Measurements from ENCODE around the gene UBA1.

UBA1 gene

GRCh38 chrX:47193475-47194193, at the start of gene UBA1:
Gene UBA1, plus strand, starts transcription at chrX:47193829. Its CDS starts 4,974 bp downstream, at chrX:47198803.
- FAIRE-seq (peak; percentile 97), DNase-seq (ENCODE audit: extremely low spot score, insufficient read length, low read depth) (peak; percentile 53)

- DNase-seq (ENCODE audit: extremely low spot score, insufficient read length, low read depth) (peak; percentile 37), FAIRE-seq (peak; percentile 44)
These were observed 49.6 kb upstream of the UBA1 start for GRCh38 chrX:47143894-47144625.

- FAIRE-seq = peak; percentile 99
- peak; percentile 65 for DNase-seq (ENCODE audit: extremely low spot score, insufficient read length, low read depth)
These were observed 48.8 kb upstream of the UBA1 start, which contains the start of the genes NDUFB11 and RBM10 for GRCh38 chrX:47144626-47145394. Gene NDUFB11, minus strand, starts transcription at chrX:47144702. Its CDS starts 23 bp downstream, at chrX:47144679. Gene RBM10, plus strand, starts transcription at chrX:47145221. Its CDS starts 2,261 bp downstream, at chrX:47147482.

GRCh38 chrX:47145395-47146120, 48.1 kb upstream of the UBA1 start:
- FAIRE-seq (peak; percentile 42), DNase-seq (ENCODE audit: extremely low spot score, insufficient read length, low read depth) (no peak)

- no peak for FAIRE-seq
- DNase-seq (ENCODE audit: extremely low spot score, insufficient read length, low read depth) = no peak
These were observed 47.3 kb upstream of the UBA1 start for GRCh38 chrX:47146121-47146935.

GRCh38 chrX:47146936-47147859, 46.4 kb upstream of the UBA1 start:
- FAIRE-seq (no peak), DNase-seq (ENCODE audit: extremely low spot score, insufficient read length, low read depth) (no peak)

GRCh38 chrX:47148946-47149345, 44.7 kb upstream of the UBA1 start:
- DNase-seq (ENCODE audit: extremely low spot score, insufficient read length, low read depth) (no peak), FAIRE-seq (no peak)

GRCh38 chrX:47151435-47151834, 42.2 kb upstream of the UBA1 start:
- DNase-seq (ENCODE audit: extremely low spot score, insufficient read length, low read depth) (no peak), FAIRE-seq (no peak)

- no peak for DNase-seq (ENCODE audit: extremely low spot score, insufficient read length, low read depth)
- FAIRE-seq = no peak
These were observed 36.8 kb upstream of the UBA1 start for GRCh38 chrX:47156611-47157520.

- DNase-seq (ENCODE audit: extremely low spot score, insufficient read length, low read depth) = no peak
- no peak for FAIRE-seq
These were observed 35.5 kb upstream of the UBA1 start for GRCh38 chrX:47158131-47158530.

- no peak for DNase-seq (ENCODE audit: extremely low spot score, insufficient read length, low read depth)
- no peak for FAIRE-seq
These were observed 34.8 kb upstream of the UBA1 start for GRCh38 chrX:47158781-47159180.

GRCh38 chrX:47160781-47161180, 32.8 kb upstream of the UBA1 start:
- DNase-seq (ENCODE audit: extremely low spot score, insufficient read length, low read depth) (no peak), FAIRE-seq (no peak)

GRCh38 chrX:47162927-47163583, 30.6 kb upstream of the UBA1 start:
- DNase-seq (ENCODE audit: extremely low spot score, insufficient read length, low read depth) (no peak), FAIRE-seq (no peak)

GRCh38 chrX:47164420-47164819, 29.2 kb upstream of the UBA1 start:
- no peak for DNase-seq (ENCODE audit: extremely low spot score, insufficient read length, low read depth)
- FAIRE-seq = no peak

GRCh38 chrX:47166126-47166525, 27.5 kb upstream of the UBA1 start:
- no peak for FAIRE-seq
- no peak for DNase-seq (ENCODE audit: extremely low spot score, insufficient read length, low read depth)

GRCh38 chrX:47168495-47169073, 25.0 kb upstream of the UBA1 start:
- FAIRE-seq = no peak
- DNase-seq (ENCODE audit: extremely low spot score, insufficient read length, low read depth) = no peak
